ENCODE results near the gene GAS7.

The GAS7 gene

DNA sequence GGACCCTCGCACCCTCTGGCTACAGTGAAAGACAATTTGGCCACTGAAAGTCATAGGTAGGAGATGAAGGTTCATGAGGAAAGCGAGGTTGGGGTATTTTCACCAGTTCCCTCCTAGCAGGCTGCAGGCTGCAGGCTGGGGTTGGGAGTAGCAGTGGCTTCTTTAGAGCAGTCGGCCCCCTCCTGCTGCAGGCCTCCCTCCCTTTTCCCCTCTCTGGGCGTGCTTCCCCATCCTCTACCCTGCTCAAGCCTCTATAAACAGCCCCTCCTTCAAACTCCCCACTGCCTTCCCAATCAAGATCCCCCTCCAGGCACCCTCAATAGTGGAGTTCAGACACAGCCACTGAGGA lies 41.8 kb downstream of the GAS7 start:
- TF ChIP-seq, protein P1, sequence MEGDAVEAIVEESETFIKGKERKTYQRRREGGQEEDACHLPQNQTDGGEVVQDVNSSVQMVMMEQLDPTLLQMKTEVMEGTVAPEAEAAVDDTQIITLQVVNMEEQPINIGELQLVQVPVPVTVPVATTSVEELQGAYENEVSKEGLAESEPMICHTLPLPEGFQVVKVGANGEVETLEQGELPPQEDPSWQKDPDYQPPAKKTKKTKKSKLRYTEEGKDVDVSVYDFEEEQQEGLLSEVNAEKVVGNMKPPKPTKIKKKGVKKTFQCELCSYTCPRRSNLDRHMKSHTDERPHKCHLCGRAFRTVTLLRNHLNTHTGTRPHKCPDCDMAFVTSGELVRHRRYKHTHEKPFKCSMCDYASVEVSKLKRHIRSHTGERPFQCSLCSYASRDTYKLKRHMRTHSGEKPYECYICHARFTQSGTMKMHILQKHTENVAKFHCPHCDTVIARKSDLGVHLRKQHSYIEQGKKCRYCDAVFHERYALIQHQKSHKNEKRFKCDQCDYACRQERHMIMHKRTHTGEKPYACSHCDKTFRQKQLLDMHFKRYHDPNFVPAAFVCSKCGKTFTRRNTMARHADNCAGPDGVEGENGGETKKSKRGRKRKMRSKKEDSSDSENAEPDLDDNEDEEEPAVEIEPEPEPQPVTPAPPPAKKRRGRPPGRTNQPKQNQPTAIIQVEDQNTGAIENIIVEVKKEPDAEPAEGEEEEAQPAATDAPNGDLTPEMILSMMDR (IDR thresholded peaks at IDR 0.05; ENCODE audit: extremely low read depth, insufficient read depth, missing control alignments): no peak
- in situ Hi-C loops (cut with MboI; ENCODE audit: low pct_unique_long_range_greater_than_20kb, low sequenced_read_pairs, unreplicated experiment): no loop called here
- no peak for DNase-seq (ENCODE audit: low spot score)

DNA sequence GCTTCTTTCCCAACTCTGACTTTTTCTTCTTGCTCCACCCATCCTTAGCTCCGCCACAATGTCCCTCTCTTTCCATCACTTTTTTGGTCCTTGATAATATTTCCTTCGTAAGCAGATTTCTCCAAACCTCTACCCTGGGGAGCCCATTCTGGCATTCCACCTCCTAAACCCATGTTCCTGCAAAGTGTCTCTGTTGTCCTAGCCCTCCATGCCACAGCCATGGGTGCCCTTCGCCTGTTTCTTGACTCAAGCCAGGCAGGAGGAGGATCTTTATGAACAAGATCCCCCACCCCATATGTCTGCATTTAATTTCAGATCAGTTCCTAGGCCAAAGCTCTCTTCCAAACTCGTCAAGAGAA lies 42.4 kb downstream of the GAS7 start:
- in situ Hi-C loops (cut with MboI; ENCODE audit: low pct_unique_long_range_greater_than_20kb, low sequenced_read_pairs, unreplicated experiment): no loop called here
- TF ChIP-seq, protein P1 (IDR thresholded peaks at IDR 0.05; ENCODE audit: extremely low read depth, insufficient read depth, missing control alignments): no peak
- DNase-seq (ENCODE audit: low spot score): no peak

DNA sequence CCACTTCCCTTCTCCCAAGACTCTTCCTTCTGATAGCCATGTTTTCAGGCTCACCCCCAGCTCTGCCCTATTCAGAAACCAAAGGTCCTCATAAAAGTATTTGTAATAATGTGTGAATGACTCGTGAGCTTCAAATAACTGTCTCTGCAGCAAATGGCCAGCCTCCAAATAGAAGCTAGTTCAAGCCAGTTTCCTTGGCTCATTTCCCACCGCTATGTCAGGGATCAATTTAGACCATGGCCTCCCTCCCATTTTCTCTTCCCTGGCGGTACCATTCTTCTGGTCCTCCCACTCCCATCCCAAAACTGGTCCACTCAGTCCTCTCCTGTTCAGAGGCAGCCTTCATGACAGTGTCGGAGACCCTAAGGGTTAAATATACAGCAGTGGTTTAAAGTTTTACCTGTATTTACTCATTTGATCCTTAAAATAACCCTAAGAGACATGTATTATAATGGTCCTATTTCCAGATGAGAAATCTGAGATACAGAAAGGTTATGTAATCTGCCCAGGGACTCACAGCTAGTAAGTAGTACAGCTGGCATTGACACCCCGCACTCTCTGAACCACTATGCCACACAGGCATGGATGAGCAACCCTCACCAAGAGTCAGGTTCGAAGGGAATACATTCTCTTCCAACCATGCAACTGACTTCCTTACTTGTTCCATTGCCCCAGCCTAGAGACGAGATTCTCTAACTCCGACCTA lies 42.9 kb downstream of the GAS7 start:
- TF ChIP-seq, protein P1 (IDR thresholded peaks at IDR 0.05; ENCODE audit: extremely low read depth, insufficient read depth, missing control alignments): no peak
- in situ Hi-C loops (cut with MboI; ENCODE audit: low pct_unique_long_range_greater_than_20kb, low sequenced_read_pairs, unreplicated experiment): no loop called here
- DNase-seq (ENCODE audit: low spot score): no peak

DNA sequence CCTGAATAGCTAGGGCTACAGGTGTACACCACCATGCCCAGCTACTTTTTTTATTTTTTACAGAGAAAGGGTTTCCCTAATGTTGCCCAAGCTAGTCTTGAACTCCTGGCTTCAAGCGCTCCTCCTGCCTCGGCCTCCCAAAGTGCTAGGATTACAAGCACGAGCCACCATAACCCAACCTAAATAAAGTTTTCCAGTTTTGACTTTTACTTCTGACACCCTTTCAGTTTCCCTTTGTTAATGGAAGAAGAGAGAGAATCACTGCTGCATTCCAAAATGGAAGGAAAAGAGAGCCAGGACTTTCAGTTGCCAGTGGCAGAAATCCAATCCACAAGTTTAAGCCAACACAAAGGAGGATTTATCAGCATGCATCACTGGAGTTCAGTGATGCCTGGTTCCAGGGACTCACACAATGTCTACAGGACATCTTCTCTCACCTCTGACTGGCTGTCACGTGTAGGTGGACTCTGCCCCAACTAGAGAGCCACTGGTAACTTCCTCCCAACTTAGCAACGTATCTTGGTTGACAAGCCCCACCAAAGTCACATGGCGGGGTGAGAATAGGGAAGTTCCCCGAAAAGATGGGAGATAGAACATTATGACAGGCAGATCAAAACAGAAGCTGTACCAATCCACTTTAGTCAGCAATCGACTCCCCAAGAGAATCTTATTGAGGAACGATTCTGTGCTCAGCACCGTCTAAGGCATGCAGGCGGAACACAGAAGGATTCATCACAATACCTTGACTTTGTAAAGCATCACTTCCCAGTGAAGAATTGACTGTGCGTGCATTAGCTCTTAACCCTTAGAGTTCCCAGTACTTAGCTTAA lies 46.5 kb downstream of the GAS7 start:
- no peak for DNase-seq (ENCODE audit: low spot score)
- TF ChIP-seq, protein P1 (IDR thresholded peaks at IDR 0.05; ENCODE audit: extremely low read depth, insufficient read depth, missing control alignments): no peak
- in situ Hi-C loops (cut with MboI; ENCODE audit: low pct_unique_long_range_greater_than_20kb, low sequenced_read_pairs, unreplicated experiment): no loop called here

DNA sequence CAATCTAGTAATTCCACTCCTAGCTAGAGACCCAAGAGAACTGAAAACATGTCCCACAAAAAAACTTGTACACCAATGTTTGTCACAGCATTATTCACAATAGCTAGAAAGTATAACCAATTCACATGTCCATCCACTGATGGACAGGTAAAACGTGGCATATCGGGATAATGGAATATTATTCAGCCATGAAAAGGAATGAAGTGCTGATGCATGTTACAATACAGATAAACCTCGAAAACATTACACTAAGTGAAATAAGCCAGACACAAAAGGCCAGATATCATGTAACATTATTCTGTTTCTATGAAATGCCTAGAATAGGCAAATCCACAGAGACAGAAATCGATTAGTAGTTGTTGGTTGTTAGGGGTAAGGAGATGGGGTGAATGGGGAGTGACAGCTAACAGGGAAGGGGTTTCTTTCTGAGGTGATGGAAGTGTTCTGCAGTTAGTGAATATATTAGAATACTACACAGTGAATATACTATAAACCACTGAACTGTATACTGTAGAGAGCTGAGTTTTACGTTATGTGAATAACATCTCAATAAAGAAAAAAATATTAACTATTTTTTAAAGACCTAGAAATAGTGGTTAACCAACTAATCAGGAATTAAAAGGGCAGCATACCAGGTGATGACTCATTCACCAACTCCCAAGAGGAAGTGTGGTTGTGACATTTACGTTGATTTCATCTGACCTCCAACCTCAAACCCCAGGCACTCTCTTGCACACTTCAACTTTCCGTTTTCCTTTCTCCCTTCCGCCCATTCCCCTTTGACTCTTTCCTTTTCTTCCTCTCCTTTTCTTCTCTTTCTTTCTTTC lies 48.6 kb downstream of the GAS7 start:
- peak; percentile 36 for DNase-seq (ENCODE audit: low spot score)

More for the DNA sequence above, 48.6 kb downstream of the GAS7 start:
- in situ Hi-C loops (cut with MboI; ENCODE audit: low pct_unique_long_range_greater_than_20kb, low sequenced_read_pairs, unreplicated experiment): no loop called here
- TF ChIP-seq, protein P1 (IDR thresholded peaks at IDR 0.05; ENCODE audit: extremely low read depth, insufficient read depth, missing control alignments): no peak

Measured in GM13977 (cell line).